Neuron (in vitro differentiated cells): ENCODE results near the gene CD58.
"Not testable (repeated sequence)": the region's sequence is repeated elsewhere in the genome, so short reads cannot be mapped to it uniquely, and the experiment has no call there.

Experiments used
- H2AFZ ChIP-seq: one replicate; pipeline ENCODE4 v1.6.1; 2013; ENCODE audit warnings: low read depth, mild to moderate bottlenecking, inconsistent platforms, low read length, moderate library complexity
- H3K27me3 ChIP-seq: one replicate; pipeline ENCODE4 v1.6.1; 2013; ENCODE audit warnings: low read length; ENCODE audit not compliant: insufficient read depth
- H3K36me3 ChIP-seq: one replicate; pipeline ENCODE4 v1.6.1; 2013; ENCODE audit warnings: low read length; ENCODE audit not compliant: insufficient read depth
- H3K4me1 ChIP-seq: one replicate; pipeline ENCODE4 v1.6.1; 2013; ENCODE audit warnings: low read length; ENCODE audit not compliant: insufficient read depth
- H3K4me3 ChIP-seq: 2 replicates; pipeline ENCODE4 v1.5.1; 2013; ENCODE audit warnings: mild to moderate bottlenecking, low read length, moderate library complexity
- H3K9me3 ChIP-seq: one replicate; pipeline ENCODE4 v1.6.1; 2013; ENCODE audit warnings: low read length

CD58 gene, protein sequence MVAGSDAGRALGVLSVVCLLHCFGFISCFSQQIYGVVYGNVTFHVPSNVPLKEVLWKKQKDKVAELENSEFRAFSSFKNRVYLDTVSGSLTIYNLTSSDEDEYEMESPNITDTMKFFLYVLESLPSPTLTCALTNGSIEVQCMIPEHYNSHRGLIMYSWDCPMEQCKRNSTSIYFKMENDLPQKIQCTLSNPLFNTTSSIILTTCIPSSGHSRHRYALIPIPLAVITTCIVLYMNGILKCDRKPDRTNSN

DNA sequence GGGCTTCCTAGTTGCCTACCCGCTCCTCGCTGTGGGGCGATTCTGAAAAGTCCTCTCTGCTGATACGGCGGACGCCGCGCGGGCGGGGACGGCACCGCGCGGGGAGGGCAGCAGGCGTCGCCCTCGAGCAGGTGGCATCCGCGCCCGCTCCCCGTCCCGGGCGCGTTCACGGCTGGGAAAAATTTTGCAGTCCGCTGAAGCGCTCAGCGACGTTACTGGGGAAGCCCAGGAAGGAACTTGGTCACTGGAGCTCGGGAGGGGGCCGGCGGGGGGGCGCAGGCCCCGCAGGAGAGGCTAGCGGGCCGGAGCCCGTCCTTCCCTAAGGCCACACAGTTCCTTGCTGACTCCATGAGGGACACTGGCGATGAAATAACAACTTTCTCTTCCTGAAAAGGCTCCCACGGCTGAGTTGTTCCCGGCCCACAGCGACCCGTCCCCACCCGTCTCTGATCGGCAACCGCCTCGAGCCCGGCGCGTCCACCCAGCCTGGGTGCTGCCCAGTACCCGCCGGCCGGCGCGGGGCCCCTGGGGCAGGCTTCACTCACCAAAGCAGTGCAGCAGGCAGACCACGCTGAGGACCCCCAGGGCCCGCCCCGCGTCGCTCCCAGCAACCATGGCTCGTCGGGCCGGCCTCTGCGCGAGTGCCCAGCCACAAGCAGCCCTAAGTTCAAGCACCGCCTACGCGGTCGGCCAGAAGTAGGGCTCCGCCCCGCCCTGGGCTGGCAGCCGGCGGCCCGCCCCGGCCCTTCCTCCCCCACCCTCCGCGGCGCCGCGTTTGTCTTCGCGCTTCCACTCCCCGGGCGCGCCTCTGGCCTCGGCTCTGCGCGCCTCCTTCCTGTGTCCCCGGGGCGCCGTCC is at the start of gene CD58:
Gene CD58, minus strand, starts transcription at position 669 of the 857 bp plus-strand sequence. Its CDS starts 54 bp downstream, at position 615.
- H2AFZ ChIP-seq = peak within 1 kb of the TSS; percentile 99
- no peaks in the 10 kb centered on the region for H3K9me3 ChIP-seq
- peaks cover 21% of the 10 kb centered on the region for H3K4me1 ChIP-seq
- H3K4me3 ChIP-seq = peak within 1 kb of the TSS; percentile 72
- no peaks in the 10 kb centered on the region for H3K27me3 ChIP-seq
- H3K36me3 ChIP-seq = no peaks in the 10 kb centered on the region

DNA sequence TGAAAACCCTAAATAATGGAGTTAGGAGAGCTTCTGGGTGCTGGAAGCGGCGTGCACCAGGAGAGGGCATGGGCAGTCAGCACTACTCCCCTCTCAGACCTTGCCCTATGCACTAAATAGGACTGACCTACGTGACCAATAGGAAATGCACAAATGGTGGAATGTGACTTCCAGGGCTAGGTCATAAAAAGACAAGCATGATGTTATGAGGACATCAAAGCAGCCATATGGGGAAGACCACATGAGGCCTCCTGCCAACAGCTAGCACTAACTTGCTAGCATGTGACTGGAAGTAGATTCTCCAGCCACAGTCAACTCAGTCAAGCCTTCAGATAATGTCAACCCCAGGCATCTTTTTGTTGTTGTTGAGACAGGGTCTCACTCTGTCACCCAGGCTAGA is 49.6 kb upstream of the CD58 start:
- H2AFZ ChIP-seq, H3K9me3 ChIP-seq, H3K4me1 ChIP-seq, H3K27me3 ChIP-seq, H3K36me3 ChIP-seq, H3K4me3 ChIP-seq: not testable (repeated sequence)

DNA sequence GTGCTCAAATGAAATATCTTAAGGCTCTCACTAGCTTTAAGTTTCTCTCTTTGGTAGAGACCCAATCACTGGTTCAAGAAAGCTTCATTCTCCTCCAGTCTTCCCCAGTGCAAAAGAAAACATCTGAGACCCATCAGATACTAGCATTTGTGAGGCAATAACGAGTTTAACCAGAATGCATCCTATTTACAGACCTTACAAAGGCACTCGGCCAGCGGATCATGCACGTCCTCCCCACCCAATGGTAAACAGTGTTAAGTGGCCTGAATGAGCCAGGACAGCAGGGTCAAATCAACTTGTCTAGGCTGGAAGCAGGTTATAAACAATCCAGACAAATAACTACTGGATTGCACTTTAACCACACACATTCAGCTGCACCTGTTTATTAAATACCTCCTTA is 48.3 kb upstream of the CD58 start:
- not testable (repeated sequence) for H3K4me1 ChIP-seq, H3K4me3 ChIP-seq, H3K36me3 ChIP-seq

DNA sequence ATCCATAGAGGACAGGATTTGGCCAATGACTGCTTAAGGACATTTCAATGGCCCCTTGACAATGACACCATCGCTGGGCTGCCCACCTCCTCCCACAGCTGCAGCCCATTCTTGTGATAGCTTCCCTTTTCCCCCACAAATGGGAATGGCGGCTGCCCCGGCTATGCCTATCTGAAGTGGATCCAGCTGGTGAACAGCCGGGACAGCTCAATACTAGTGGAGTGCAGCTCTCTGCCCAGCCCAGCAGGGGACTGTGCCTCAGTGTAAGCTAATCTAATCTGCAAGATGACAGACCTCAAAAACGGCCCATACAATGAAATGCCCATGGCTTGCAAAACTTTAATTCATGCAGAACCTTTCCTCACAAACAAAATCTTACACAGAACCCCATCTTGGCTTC is 47.0 kb upstream of the CD58 start:
- not testable (repeated sequence) for H3K9me3 ChIP-seq, H3K27me3 ChIP-seq, H3K36me3 ChIP-seq, H3K4me3 ChIP-seq, H2AFZ ChIP-seq, H3K4me1 ChIP-seq

More for the DNA sequence above, 48.3 kb upstream of the CD58 start:
- not testable (repeated sequence) for H2AFZ ChIP-seq, H3K9me3 ChIP-seq, H3K27me3 ChIP-seq

DNA sequence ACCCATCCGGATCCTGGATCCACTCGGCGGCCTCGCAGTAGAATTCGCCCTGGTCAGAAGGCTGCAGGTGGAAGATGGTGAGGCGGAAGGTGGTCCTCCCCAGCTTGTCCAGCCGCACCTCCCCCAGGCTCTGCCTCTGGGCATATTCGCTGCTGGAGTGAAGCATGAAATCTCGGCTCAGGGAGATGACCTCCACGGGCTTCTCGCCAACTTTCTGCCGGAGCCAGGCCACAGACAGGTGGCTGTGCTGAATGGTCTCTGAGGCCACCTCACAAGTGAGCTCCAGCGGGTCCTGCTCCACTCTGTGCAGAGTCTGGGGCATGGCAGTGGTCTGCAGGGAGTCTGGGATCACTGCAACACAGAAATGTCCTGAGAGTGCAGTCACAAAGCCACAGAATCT is 43.0 kb upstream of the CD58 start:
- not testable (repeated sequence) for H3K4me3 ChIP-seq, H3K36me3 ChIP-seq, H3K4me1 ChIP-seq, H2AFZ ChIP-seq, H3K9me3 ChIP-seq, H3K27me3 ChIP-seq

DNA sequence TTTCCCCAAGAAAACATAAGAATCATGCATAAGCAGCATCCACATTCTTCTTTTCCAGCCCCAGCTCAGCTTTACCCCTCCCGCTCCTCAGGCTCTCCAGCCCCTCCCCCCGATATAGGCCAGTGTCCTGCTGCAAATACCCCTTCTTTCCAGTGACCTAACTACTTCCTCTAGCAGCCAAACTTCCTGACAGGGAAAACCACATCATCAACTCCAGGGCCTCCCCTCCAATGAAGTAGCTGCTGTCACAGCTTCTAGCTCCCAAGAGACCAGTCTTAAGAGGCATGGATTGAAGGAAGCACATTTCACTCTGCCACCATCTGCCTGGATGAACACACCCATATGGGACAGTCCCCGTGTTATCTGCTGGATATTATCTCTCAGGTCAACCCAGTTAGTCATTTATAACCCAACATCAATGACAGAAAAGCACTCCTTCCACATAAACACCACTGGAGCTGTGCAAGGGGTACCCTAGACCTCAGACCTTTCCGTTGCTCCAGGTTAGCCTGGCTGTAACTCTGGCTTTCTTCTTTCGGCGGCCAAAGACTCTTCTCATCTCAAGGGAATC is 39.1 kb upstream of the CD58 start:
- H2AFZ ChIP-seq, H3K27me3 ChIP-seq, H3K9me3 ChIP-seq, H3K36me3 ChIP-seq, H3K4me1 ChIP-seq, H3K4me3 ChIP-seq: not testable (repeated sequence)

DNA sequence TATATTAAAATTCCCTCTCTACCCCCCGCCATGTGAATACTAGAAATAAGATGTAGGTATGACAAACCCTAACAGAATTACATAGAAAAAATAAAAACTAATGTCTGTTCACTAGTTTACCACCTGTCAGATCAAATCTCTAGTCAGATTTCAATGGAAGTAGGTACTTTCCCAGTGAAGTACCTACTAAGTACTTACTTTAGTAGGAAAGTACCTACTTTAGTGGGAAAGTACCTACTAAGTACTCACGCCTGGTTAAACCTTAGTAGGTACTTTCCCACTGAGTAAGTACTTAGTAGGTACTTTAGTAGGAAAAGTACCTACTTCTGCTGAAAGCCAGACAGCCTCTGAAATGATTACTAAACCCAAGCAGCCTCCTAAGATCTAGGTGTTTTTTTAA is 38.0 kb upstream of the CD58 start:
- H3K9me3 ChIP-seq, H3K4me3 ChIP-seq, H3K4me1 ChIP-seq, H3K36me3 ChIP-seq, H3K27me3 ChIP-seq, H2AFZ ChIP-seq: not testable (repeated sequence)

DNA sequence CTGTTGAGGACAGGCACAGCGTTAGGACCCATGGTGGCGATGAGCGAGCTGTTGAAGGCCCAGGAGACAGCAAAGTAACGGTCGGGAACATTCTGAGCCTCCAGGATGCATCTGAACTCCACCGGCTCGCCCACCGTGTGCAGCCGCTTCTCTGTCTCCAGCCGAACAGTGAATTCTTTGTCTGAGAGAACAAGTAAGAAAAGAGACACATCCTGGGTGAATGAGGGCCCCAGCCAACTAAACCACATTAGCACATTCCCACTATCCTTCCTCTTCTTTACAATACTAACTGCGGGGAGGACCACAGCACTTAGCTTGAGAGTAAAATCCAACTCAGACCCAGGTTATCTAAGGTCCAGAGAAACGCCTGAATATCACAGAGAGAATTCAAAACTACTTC is 37.3 kb upstream of the CD58 start:
- not testable (repeated sequence) for H3K9me3 ChIP-seq, H3K36me3 ChIP-seq, H3K4me3 ChIP-seq, H2AFZ ChIP-seq, H3K4me1 ChIP-seq, H3K27me3 ChIP-seq

DNA sequence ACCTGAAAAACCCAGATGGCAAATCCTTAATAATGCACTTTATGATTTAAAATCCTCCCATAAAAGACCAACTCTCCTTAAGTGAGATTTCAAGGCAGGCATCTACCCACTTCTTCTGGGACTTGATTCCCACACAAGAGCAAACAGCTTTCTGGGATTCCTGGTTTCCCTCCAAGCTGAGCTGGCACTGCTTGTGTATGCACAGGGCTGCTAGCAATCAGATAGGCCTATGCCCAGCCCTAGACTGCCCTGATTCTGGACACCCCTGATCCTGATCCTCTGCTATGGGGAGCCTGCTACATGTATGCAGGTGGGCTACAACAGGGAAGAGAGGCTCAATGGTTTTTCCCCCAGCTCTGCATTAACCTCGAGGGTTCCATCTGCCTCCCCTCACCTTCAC is 36.6 kb upstream of the CD58 start:
- H3K27me3 ChIP-seq, H3K9me3 ChIP-seq, H3K4me1 ChIP-seq, H3K36me3 ChIP-seq, H2AFZ ChIP-seq, H3K4me3 ChIP-seq: not testable (repeated sequence)

DNA sequence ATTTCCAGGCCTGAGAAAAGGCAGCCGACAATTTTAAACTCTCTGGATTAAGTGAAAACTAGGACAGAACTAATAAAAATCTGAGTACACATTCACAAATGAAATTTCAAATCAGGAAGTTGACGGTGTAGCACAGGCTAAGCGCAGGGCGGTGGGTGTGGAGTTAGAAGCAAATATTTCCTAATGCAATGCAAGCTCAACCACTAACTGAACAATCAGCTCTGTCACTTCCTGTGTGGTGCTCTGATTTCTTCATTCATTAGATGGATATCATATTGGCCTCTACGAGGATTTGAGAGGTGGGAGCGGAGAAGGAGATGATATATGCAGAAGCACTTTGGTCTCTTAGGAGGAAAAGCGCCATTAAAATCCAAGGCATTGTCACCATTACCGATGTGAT is 35.2 kb upstream of the CD58 start:
- H2AFZ ChIP-seq, H3K4me1 ChIP-seq, H3K9me3 ChIP-seq, H3K27me3 ChIP-seq, H3K4me3 ChIP-seq, H3K36me3 ChIP-seq: not testable (repeated sequence)

DNA sequence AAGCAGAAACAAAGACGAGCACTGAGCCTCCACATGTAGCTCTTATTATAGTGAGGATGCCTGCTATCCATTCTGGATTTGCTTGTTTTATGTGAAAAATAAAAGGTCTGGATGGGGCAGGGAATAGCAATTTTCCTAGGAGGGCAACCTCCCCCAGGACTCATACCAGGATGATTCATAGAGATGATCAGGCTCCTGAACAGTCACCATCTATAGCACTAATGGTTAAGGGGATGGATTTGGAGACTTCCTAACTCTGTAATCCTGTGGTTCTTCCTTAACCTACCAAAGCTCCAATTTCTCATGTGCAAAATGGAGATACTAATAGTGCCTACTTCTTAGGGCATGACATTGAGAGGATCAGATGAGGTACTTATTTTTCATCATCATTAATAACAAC is 34.5 kb upstream of the CD58 start:
- Histone ChIP-seq H3K4me1 (no peaks in the 10 kb centered on the region), H3K9me3 (no peaks in the 10 kb centered on the region), H3K36me3 (no peaks in the 10 kb centered on the region), H3K27me3 (no peaks in the 10 kb centered on the region), H2AFZ (no peak overlapping the region), H3K4me3 (no peak overlapping the region)

DNA sequence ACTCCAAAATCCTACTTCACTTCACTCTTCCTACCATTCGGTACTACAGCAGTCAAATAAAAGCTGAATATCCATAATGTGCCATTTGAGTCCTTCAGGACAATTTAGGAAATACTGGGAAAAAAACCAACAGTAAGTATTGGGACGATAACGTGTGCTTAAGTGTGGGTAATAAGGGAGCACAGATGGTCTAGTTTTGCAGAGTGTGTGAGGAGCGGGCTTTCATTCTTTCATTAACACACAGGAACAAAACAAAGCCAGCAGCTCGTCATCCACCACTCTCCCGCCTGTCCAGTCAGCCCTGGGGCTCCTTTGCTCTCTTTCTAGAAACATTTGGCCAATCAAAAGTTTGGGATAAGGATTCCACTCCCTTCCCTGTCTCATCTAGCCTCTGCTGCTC is 33.6 kb upstream of the CD58 start:
- H3K27me3 ChIP-seq, H3K9me3 ChIP-seq, H2AFZ ChIP-seq, H3K4me1 ChIP-seq, H3K4me3 ChIP-seq, H3K36me3 ChIP-seq: not testable (repeated sequence)

DNA sequence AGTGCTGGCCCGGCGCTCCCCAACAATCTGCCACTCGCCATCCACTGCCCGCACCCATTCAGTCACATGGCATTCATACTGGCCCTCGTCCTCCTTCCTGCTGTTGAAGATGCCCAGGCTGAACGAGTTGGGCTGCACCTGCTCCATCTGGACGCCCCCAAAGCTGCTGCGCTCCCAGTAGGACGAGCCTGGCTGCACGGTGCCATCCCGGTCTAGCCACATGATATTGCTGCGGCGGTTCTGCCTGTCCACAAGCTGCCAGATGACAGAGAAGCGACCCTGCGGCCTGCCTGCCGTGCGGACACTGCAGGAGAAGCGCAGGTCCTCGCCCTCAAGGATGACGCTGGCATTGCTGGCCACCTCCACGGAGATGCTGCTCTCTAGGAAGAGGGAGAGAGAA is 32.8 kb upstream of the CD58 start:
- not testable (repeated sequence) for H3K4me3 ChIP-seq, H3K4me1 ChIP-seq, H3K9me3 ChIP-seq, H2AFZ ChIP-seq, H3K36me3 ChIP-seq, H3K27me3 ChIP-seq

DNA sequence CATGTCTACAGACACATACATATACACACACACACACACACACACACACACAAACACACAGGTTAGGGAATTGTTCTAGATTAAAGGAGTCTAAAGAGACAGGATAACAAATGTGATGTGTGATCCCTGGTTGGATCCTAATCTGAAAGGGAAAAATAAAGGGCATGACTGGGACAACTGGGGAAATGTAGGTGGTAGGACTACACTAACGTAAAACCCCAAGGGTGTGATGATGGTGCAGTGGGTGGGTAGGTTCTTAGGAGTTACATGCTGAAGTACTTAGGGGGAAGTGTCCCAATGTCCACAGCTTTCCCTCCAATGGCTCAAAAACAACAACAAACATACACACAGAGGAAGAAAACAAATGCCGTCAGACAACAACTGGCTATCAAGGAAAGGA is 28.5 kb upstream of the CD58 start:
- H3K36me3 ChIP-seq, H3K4me1 ChIP-seq, H3K27me3 ChIP-seq, H2AFZ ChIP-seq, H3K4me3 ChIP-seq, H3K9me3 ChIP-seq: not testable (repeated sequence)
